ENCODE data around the gene WDR59.

DNA sequence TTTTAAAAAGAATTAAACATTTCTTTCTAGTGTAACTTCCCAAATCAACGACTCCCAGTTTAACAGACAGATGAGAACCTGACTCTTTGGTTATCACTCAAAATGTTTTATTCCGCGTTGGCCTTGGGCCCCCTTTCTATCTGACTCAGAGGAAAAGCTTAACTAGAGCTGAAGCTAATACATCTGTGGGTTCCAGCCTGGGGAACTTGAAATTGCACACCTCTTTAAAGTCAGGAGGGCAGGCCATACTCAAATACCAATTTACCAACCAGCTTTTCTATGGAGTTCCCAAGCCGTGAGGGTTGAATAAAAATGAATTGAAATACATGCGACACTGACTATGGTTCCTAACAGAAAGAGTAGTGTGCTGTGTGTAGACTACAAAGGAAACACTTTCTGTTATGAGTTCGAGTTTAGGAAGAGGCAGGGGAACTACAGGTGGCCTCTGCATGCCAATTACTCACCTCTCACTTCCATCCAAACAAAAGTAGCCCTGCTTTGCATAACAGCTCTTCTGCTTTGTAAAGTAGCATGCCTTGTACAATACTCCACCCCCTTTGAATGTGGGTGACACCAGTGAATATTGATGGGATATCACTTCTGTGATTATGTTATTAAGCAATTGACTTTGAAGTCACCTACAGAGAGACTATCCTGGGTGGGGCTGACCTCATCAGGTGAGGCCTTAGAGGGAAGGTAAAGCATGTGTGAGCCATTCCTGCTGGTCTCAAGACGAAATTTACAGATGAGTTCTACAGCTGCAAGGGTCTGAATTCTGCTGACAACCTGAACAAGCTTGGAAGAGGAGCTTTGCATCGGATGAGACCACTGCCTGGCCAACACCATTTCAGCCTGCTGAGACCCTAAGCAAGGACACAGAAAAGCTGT lies 92.1 kb downstream of the WDR59 start:
- TF ChIP-seq, protein P1, sequence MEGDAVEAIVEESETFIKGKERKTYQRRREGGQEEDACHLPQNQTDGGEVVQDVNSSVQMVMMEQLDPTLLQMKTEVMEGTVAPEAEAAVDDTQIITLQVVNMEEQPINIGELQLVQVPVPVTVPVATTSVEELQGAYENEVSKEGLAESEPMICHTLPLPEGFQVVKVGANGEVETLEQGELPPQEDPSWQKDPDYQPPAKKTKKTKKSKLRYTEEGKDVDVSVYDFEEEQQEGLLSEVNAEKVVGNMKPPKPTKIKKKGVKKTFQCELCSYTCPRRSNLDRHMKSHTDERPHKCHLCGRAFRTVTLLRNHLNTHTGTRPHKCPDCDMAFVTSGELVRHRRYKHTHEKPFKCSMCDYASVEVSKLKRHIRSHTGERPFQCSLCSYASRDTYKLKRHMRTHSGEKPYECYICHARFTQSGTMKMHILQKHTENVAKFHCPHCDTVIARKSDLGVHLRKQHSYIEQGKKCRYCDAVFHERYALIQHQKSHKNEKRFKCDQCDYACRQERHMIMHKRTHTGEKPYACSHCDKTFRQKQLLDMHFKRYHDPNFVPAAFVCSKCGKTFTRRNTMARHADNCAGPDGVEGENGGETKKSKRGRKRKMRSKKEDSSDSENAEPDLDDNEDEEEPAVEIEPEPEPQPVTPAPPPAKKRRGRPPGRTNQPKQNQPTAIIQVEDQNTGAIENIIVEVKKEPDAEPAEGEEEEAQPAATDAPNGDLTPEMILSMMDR (IDR thresholded peaks at IDR 0.05) = no peak
- TF ChIP-seq POLR2A (IDR thresholded peaks at IDR 0.05) = no peak
